Heart left ventricle (tissue), 13 donors: Measurements from ENCODE around the gene GIPC3.

ENCODE experiments used
- CTCF ChIP-seq, 12 donors: fragments of 200-600 bp; sonication (generic) in 4 of 12; IDR thresholded peaks; one replicate each; pipeline versions ENCODE4 v1.5.0 to v1.8.0; 2018 to 2022; ENCODE audit warnings: antibody characterized with exemption in 12 of 12, mild to moderate bottlenecking in 5 of 12
- POLR2A ChIP-seq, 2 donors: fragments of 450-650 bp; IDR thresholded peaks; one replicate each; pipeline ENCODE4 v1.6.1; 2017; ENCODE audit warnings: antibody characterized with exemption in 2 of 2, mild to moderate bottlenecking in 2 of 2, moderate library complexity in 2 of 2
- donor health status: ischemic (EF 13 %, LVEDD 7.1; RV severe dilation, severe dysfunction).
- donor health status: DM: no; HTN: yes; CAD: no.
- donor health status: DM: no; HTN: no; CAD: no.
- donor health status: ischemic (EF 25% LVEDD 6.9; RV normal size, moderate dysfunction).
- donor health status: ischemic (EF 25% LVEDD 5.7; RV mildly dilated, moderate dysfunction).
- donor health status: ischemic (EF 35%, LVEDD 5.7; RV mildly dilated, moderate dysfunction).
- donor health status: nonischemic (EF 11% LVEDD 7.7; RV severe dilation, severe dysfunction).
- donor health status: DM: yes; HTN: yes; CAD: no.
- donor health status: PGD.
- donor health status: ischemic (EF 29% LVEDD 5.4; RV normal size, mild dysfunction).
- donor health status: nonischemic (EF 23%, LVEDD 6.1; RV moderate dilation, normal function).

GRCh38 chr19:3641515-3642269, 56.4 kb downstream of the GIPC3 start:
- TF ChIP-seq CTCF (IDR thresholded peaks at IDR 0.05) (no peak), POLR2A (IDR thresholded peaks at IDR 0.05) (no peak)
